HCT116 (cell line): ENCODE data around the gene ZNF423. TPM values are rescaled to one million over a fixed set of nuclear protein-coding genes. Genes with fewer than 3 reads are reported as not detected.

ENCODE experiments used
- ATAC-seq: fragments of 200-7000 bp; cut with Tn5 transposase; 2 replicates; pipeline ENCODE4 v1.9.1; 2020; ENCODE audit warnings: mild to moderate bottlenecking, moderate library complexity
- BruUV-seq: library from RNA; stranded (reverse); fragments of 400-500 nt; replicated peaks from 2 replicates; lab custom pipeline; 2021; lab: Mats Ljungman, UMichigan
- CTCF ChIA-PET: fragments of 300-600 bp; sonication (Branson Sonifier 250); formaldehyde crosslinking; loops from one replicate; lab custom pipeline; 2021; ENCODE audit warnings: antibody characterized with exemption; lab: Charles Lee
- POLR2A ChIA-PET: fragments of 300-600, 350-600 bp; sonication (Branson Sonifier 250); formaldehyde crosslinking; loops from one replicate; lab custom pipeline; 2021; ENCODE audit warnings: antibody characterized with exemption; lab: Charles Lee
- RAD21 ChIA-PET, 2 experiments: fragments of 300-600 bp; sonication (Branson Sonifier 250); formaldehyde crosslinking; loops; one replicate each; lab custom pipeline; 2023; ENCODE audit warnings: low total read pairs in 2 of 2; ENCODE audit not compliant: uncharacterized antibody in 2 of 2, unreplicated experiment in 2 of 2, low non-redundant PET in 1 of 2; lab: Charles Lee
- DNase-seq: peaks from one replicate; pipeline ENCODE4 v3.0.0-alpha.2; 2010; ENCODE audit warnings: low read depth, low spot score
- H2AFZ ChIP-seq: fragments of 200-600 bp; shearing (Covaris generic), sonication (generic); 2 replicates; pipeline ENCODE4 v1.6.1; 2017; ENCODE audit warnings: low read depth, mixed run types, mixed read lengths, antibody characterized with exemption, low read length; ENCODE audit not compliant: poor library complexity, severe bottlenecking
- H3K27ac ChIP-seq: 2 replicates; pipeline ENCODE4 v1.5.1; 2012; ENCODE audit warnings: low read depth, low read length
- H3K27me3 ChIP-seq: fragments of 200-600 bp; sonication (generic); 2 replicates; pipeline ENCODE4 v1.6.1; 2016; ENCODE audit warnings: mixed run types, low read length, mixed read lengths; ENCODE audit not compliant: insufficient read depth
- H3K36me3 ChIP-seq, 2 experiments: fragments of 200-500 bp in 1 of 2; fragments of 200-600 bp in 1 of 2; sonication (Bioruptor generic) in 1 of 2; sonication (generic) in 1 of 2; 2 replicates each; pipeline versions ENCODE4 v1.5.1 to v1.6.1; 2014 to 2016; ENCODE audit warnings: low read length in 2 of 2, inconsistent platforms in 1 of 2, mixed read lengths in 1 of 2, mixed run types in 1 of 2; ENCODE audit not compliant: insufficient read depth in 2 of 2, control insufficient read depth in 1 of 2
- H3K4me1 ChIP-seq, 2 experiments: fragments of 200-600 bp in 1 of 2; sonication (generic) in 1 of 2; 2 replicates each; pipeline versions ENCODE4 v1.5.1 to v1.6.1; 2012 to 2017; ENCODE audit warnings: low read length in 2 of 2, inconsistent platforms in 1 of 2, mild to moderate bottlenecking in 1 of 2, mixed read lengths in 1 of 2, mixed run types in 1 of 2, moderate library complexity in 1 of 2; ENCODE audit not compliant: insufficient read depth in 2 of 2, control insufficient read depth in 1 of 2
- H3K4me2 ChIP-seq: fragments of 200-600 bp; sonication (generic); 2 replicates; pipeline ENCODE4 v1.6.1; 2017; ENCODE audit warnings: mixed run types, low read length, mixed read lengths
- H3K4me3 ChIP-seq, 2 experiments: fragments of 200-600 bp in 1 of 2; sonication (generic) in 1 of 2; replicated peaks in 1 of 2; 2 replicates each; pipeline ENCODE4 v1.5.1; 2011 to 2016; ENCODE audit warnings: low read length in 2 of 2, control low read depth in 1 of 2, low read depth in 1 of 2, mild to moderate bottlenecking in 1 of 2, mixed read lengths in 1 of 2, mixed run types in 1 of 2
- H3K79me2 ChIP-seq: fragments of 200-600 bp; sonication (generic); 2 replicates; pipeline ENCODE4 v1.6.1; 2017; ENCODE audit warnings: mild to moderate bottlenecking, mixed run types, low read length, moderate library complexity, mixed read lengths; ENCODE audit not compliant: insufficient read depth
- H3K9ac ChIP-seq: fragments of 200-600 bp; sonication (generic); 2 replicates; pipeline ENCODE4 v1.6.1; 2016; ENCODE audit warnings: low read length, mixed read lengths
- H3K9me2 ChIP-seq: fragments of 200-600 bp; sonication (generic), shearing (Covaris generic); 2 replicates; pipeline ENCODE4 v1.6.1; 2017; ENCODE audit warnings: mixed run types, mild to moderate bottlenecking, moderate library complexity; ENCODE audit not compliant: insufficient read depth
- H3K9me3 ChIP-seq, 2 experiments: fragments of 200-500 bp in 1 of 2; fragments of 200-600 bp in 1 of 2; sonication (Bioruptor generic) in 1 of 2; sonication (generic) in 1 of 2; 2 replicates each; pipeline ENCODE4 v1.6.1; 2014 to 2017; ENCODE audit warnings: low read length in 2 of 2, mixed read lengths in 2 of 2, inconsistent platforms in 1 of 2, low read depth in 1 of 2, mild to moderate bottlenecking in 1 of 2, mixed run types in 1 of 2, moderate library complexity in 1 of 2; ENCODE audit not compliant: control insufficient read depth in 1 of 2, insufficient read depth in 1 of 2
- H4K20me1 ChIP-seq: fragments of 200-600 bp; sonication (generic), shearing (Covaris generic); 2 replicates; pipeline ENCODE4 v1.6.1; 2017; ENCODE audit warnings: mixed run types, mild to moderate bottlenecking, moderate library complexity; ENCODE audit not compliant: insufficient read depth
- CBX3 ChIP-seq: IDR thresholded peaks from 2 replicates; pipeline ENCODE4 v1.6.1; 2012; ENCODE audit warnings: low read depth
- CEBPB ChIP-seq: IDR thresholded peaks from 2 replicates; pipeline ENCODE4 v1.6.1; 2012; ENCODE audit warnings: low read depth
- EGR1 ChIP-seq: IDR thresholded peaks from 2 replicates; pipeline ENCODE4 v1.6.1; 2012; ENCODE audit warnings: low read depth
- ELF1 ChIP-seq: IDR thresholded peaks from 2 replicates; pipeline ENCODE4 v1.6.1; 2012; ENCODE audit warnings: low read depth, borderline replicate concordance
- EZH2 ChIP-seq: fragments of 200-600 bp; sonication (generic); IDR thresholded peaks from 2 replicates; pipeline ENCODE4 v1.6.1; 2017; ENCODE audit warnings: antibody characterized with exemption, mixed run types
- EZH2phosphoT487 ChIP-seq: fragments of 200-600 bp; IDR thresholded peaks from 2 replicates; pipeline ENCODE4 v1.6.1; 2018; ENCODE audit warnings: antibody characterized with exemption, borderline replicate concordance
- FOSL1 ChIP-seq: IDR thresholded peaks from 2 replicates; pipeline ENCODE4 v1.6.1; 2012; ENCODE audit warnings: low read depth
- MAX ChIP-seq: IDR thresholded peaks from 2 replicates; pipeline ENCODE4 v1.6.1; 2012
- POLR2A ChIP-seq: IDR thresholded peaks from 2 replicates; pipeline ENCODE4 v1.7.0; 2011; ENCODE audit warnings: borderline replicate concordance; ENCODE audit not compliant: insufficient read depth, insufficient read length; ENCODE audit errors: extremely low read depth
- POLR2AphosphoS5 ChIP-seq: IDR thresholded peaks from 2 replicates; pipeline ENCODE4 v1.6.1; 2011; ENCODE audit warnings: mild to moderate bottlenecking, low read depth, low read length, moderate library complexity
- RAD21 ChIP-seq: IDR thresholded peaks from 2 replicates; pipeline ENCODE4 v1.6.1; 2012; ENCODE audit warnings: low read depth, mild to moderate bottlenecking
- REST ChIP-seq: IDR thresholded peaks from 2 replicates; pipeline ENCODE4 v1.6.1; 2012; ENCODE audit warnings: low read depth
- SIN3A ChIP-seq: IDR thresholded peaks from 2 replicates; pipeline ENCODE4 v1.6.1; 2012; ENCODE audit warnings: low read depth
- SP1 ChIP-seq: IDR thresholded peaks from 2 replicates; pipeline ENCODE4 v1.6.1; 2012; ENCODE audit warnings: low read depth
- SRF ChIP-seq: IDR thresholded peaks from 2 replicates; pipeline ENCODE4 v1.6.1; 2012; ENCODE audit warnings: low read depth
- TCF7L2 ChIP-seq: IDR thresholded peaks from 2 replicates; pipeline ENCODE4 v1.7.0; 2011; ENCODE audit warnings: borderline replicate concordance, inconsistent platforms; ENCODE audit not compliant: insufficient read depth, insufficient read length; ENCODE audit errors: extremely low read depth
- YY1 ChIP-seq: IDR thresholded peaks from 2 replicates; pipeline ENCODE4 v1.6.1; 2011; ENCODE audit warnings: low read length, low read depth, moderate library complexity, mild to moderate bottlenecking; ENCODE audit not compliant: insufficient replicate concordance; ENCODE audit errors: extremely low read depth
- ZBTB33 ChIP-seq: IDR thresholded peaks from 2 replicates; pipeline ENCODE4 v1.6.1; 2011; ENCODE audit warnings: mild to moderate bottlenecking, low read length, moderate library complexity; ENCODE audit not compliant: insufficient replicate concordance; ENCODE audit errors: extremely low read depth
- ZFX ChIP-seq: fragments of 450-650 bp; IDR thresholded peaks from 2 replicates; pipeline ENCODE4 v1.6.1; 2017
- ZNF274 ChIP-seq: fragments of 200-500 bp; sonication (Bioruptor generic); IDR thresholded peaks from 2 replicates; pipeline ENCODE4 v1.6.1; 2014; ENCODE audit warnings: mild to moderate bottlenecking, low read depth, low read length, inconsistent platforms
- intact Hi-C: fragments of 100-400 bp; cut with micrococcal nuclease; formaldehyde crosslinking; loops from 2 replicates; pipeline ENCODE4 v1.10.0; 2022
- total RNA-seq: library from RNA; stranded (reverse); gene quantifications from one replicate; pipeline ENCODE4 v1.2.1, GENCODE V29; 2021; ENCODE audit not compliant: unreplicated experiment

Gene ZNF423
- total RNA-seq, 1 experiment from 2014 or later: 0.22 TPM

GRCh38 chr16:49588026-49588425 is 267.9 kb downstream of the ZNF423 start:
- H3K4me1 ChIP-seq: no peaks in the 10 kb centered on the region
- no peak overlapping the region for H2AFZ ChIP-seq
- intact Hi-C loops: no loop called here
- RAD21 ChIA-PET: no interaction called here
- H3K9me3 ChIP-seq: no peaks in the 10 kb centered on the region
- no peaks in the 10 kb centered on the region for H3K9me2 ChIP-seq
- no peaks in the 10 kb centered on the region for H3K79me2 ChIP-seq
- H3K9ac ChIP-seq: no peak overlapping the region
- POLR2A ChIA-PET: no interaction called here
- H3K4me2 ChIP-seq: no peak overlapping the region
- no peak for ATAC-seq
- BruUV-seq: no TSS peak
- no peak overlapping the region for H3K4me3 ChIP-seq
- H4K20me1 ChIP-seq: no peaks in the 10 kb centered on the region
- no peaks in the 10 kb centered on the region for H3K36me3 ChIP-seq
- H3K27ac ChIP-seq: no peak overlapping the region
- DNase-seq: no peak
- no peak for TF ChIP-seq EGR1
- TF ChIP-seq RAD21: no peak
- TF ChIP-seq CBX3: no peak
- TF ChIP-seq SP1: no peak
- TF ChIP-seq FOSL1: no peak
- TF ChIP-seq REST: no peak
- TF ChIP-seq SRF: no peak
- TF ChIP-seq ZBTB33: no peak
- TF ChIP-seq MAX: no peak
- TF ChIP-seq ZNF274: no peak
- TF ChIP-seq POLR2AphosphoS5: no peak
- TF ChIP-seq SIN3A: no peak
- no peak for TF ChIP-seq EZH2
- no peak for TF ChIP-seq CEBPB
- no peak for TF ChIP-seq ZFX
- TF ChIP-seq YY1: no peak
- TF ChIP-seq ELF1: no peak
- no peak for TF ChIP-seq POLR2A
- no peak for TF ChIP-seq TCF7L2
- TF ChIP-seq EZH2phosphoT487: no peak
- CTCF ChIA-PET: no interaction called here
- peaks cover 16% of the 10 kb centered on the region for H3K27me3 ChIP-seq
